ENCODE data around the gene CD52. TPM values are rescaled to one million over a fixed set of nuclear protein-coding genes. Genes with fewer than 3 reads are reported as not detected.

CD52 gene
- total RNA-seq, 4 donors from 2014 or later, result 1.8 to 2.7 (median 2.2) TPM; not detected in 1

DNA sequence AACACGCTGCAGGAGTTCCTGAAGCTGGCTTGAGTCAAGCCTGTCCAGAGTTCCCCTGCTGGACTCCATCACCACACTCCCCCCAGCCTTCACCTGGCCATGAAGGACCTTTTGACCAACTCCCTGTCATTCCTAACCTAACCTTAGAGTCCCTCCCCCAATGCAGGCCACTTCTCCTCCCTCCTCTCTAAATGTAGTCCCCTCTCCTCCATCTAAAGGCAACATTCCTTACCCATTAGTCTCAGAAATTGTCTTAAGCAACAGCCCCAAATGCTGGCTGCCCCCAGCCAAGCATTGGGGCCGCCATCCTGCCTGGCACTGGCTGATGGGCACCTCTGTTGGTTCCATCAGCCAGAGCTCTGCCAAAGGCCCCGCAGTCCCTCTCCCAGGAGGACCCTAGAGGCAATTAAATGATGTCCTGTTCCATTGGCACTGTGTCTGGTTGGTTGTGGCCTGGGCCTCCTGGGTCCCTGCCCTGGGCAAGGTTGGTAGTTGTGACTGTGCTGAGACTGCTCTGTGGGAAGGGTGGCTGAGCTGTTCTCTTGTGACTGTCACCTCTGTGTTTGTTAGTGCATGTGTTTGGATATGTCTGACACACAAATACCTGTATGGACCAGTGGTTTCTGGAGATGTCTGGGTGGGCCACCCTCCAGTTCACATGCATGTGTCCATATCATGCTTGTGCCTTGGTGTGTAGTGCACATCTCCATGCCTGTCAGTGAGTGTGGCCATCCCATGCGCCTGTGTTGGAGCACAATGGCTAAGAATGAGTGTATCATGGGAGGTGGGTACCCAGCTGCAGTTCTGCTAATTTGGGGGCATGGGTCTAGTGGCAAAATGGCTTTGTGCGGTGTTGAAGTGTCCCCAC, 36.4 kb upstream of the CD52 start:
- Histone ChIP-seq H3K4me3 (peak overlapping the region in 1 of 2 donors; percentile 93), H3K36me3 (peaks cover 0 to 6% of the 10 kb centered on the region in 2 donors), H3K27me3 (no peaks in the 10 kb centered on the region), H3K27ac (peak overlapping the region; percentile 87 to 97 (median 95)), H3K4me1 (peaks cover 0 to 91% (median 55%) of the 10 kb centered on the region in 3 donors), H3K9me3 (no peaks in the 10 kb centered on the region)
- no peak for TF ChIP-seq POLR2A (IDR thresholded peaks at IDR 0.05)
- no peak for TF ChIP-seq POLR2AphosphoS5 (IDR thresholded peaks at IDR 0.05)
- TF ChIP-seq, protein P1, sequence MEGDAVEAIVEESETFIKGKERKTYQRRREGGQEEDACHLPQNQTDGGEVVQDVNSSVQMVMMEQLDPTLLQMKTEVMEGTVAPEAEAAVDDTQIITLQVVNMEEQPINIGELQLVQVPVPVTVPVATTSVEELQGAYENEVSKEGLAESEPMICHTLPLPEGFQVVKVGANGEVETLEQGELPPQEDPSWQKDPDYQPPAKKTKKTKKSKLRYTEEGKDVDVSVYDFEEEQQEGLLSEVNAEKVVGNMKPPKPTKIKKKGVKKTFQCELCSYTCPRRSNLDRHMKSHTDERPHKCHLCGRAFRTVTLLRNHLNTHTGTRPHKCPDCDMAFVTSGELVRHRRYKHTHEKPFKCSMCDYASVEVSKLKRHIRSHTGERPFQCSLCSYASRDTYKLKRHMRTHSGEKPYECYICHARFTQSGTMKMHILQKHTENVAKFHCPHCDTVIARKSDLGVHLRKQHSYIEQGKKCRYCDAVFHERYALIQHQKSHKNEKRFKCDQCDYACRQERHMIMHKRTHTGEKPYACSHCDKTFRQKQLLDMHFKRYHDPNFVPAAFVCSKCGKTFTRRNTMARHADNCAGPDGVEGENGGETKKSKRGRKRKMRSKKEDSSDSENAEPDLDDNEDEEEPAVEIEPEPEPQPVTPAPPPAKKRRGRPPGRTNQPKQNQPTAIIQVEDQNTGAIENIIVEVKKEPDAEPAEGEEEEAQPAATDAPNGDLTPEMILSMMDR (IDR thresholded peaks at IDR 0.05), result no peak
- TF ChIP-seq EP300 (IDR thresholded peaks at IDR 0.05), result no peak
- ATAC-seq, result no peak
- WGBS, 2 donors (ENCODE audit: low coverage in 1 of 2), result 91% methylated on average over 4 of the region's 5 CpGs; no CpG with 5 or more reads in 1 of the 2 donors

DNA sequence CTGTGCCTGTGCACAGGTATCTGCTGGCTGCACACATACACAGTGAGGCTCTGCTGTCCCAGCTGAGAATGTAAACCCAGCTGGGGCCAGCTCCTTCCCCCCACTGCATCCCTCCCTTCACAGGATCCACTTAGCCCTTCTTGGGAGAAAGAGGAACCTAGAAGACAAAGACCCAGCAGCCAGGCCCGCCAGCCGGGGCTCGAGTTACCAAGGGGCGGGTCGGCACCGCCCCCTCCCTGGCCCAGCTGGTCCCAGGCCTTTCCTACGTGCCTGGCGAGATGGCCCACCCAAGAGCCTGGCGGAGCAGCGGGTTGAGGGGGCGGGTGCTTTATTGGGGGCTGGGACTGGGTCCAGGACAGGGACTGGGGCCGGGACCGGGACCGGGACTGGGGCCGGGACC, 35.8 kb upstream of the CD52 start:
- peaks cover 0 to 91% (median 50%) of the 10 kb centered on the region in 3 donors for H3K4me1 ChIP-seq
- H3K27ac ChIP-seq, result peak overlapping the region in 3 of 4 donors; percentile 95 to 97 (median 95)
- TF ChIP-seq POLR2AphosphoS5 (IDR thresholded peaks at IDR 0.05) (no peak), POLR2A (IDR thresholded peaks at IDR 0.05) (no peak), EP300 (IDR thresholded peaks at IDR 0.05) (no peak)
- TF ChIP-seq, protein P1 (IDR thresholded peaks at IDR 0.05), result no peak
- H3K9me3 ChIP-seq, result no peaks in the 10 kb centered on the region
- no peak overlapping the region for H3K4me3 ChIP-seq
- WGBS, 2 donors (ENCODE audit: low coverage in 1 of 2), result 0% methylated on average over 1 of the region's 15 CpGs; no CpG with 5 or more reads in 1 of the 2 donors
- no peaks in the 10 kb centered on the region for H3K27me3 ChIP-seq
- no peak for ATAC-seq
- H3K36me3 ChIP-seq, result peaks cover 0 to 4% of the 10 kb centered on the region in 2 donors

DNA sequence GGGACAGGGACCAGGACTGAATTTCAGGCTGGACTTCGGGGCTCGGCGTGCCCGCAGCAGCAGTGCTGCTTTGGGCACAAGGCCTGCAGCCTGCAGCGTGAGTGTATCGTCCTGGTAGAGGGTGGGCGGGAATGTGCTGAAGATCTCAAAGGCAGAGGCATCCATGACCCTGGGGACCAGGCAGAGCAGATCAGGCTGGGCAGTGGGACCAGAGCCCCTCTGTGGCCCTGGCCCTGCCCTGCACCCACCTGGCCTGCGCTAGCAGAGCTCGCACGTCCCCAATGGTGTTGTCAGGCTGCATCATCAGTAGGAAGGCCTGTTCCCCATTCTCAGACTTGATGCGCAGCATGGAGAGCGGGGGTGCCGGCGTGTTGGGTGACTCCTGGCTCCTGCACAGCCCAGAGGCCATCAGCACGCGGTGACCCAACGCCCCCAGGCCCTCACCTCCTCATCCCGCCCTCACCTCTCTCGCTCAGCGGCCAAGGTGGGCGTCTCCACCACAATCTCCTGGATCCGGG, 35.3 kb upstream of the CD52 start:
- no peaks in the 10 kb centered on the region for H3K36me3 ChIP-seq
- peak overlapping the region in 3 of 4 donors; percentile 95 to 97 (median 95) for H3K27ac ChIP-seq
- H3K27me3 ChIP-seq, result no peaks in the 10 kb centered on the region
- no peak overlapping the region for H3K4me3 ChIP-seq
- peaks cover 0 to 89% (median 51%) of the 10 kb centered on the region in 3 donors for H3K4me1 ChIP-seq
- ATAC-seq, result no peak
- 0% methylated on average over 1 of the region's 22 CpGs; no CpG with 5 or more reads in 1 of the 2 donors for WGBS, 2 donors (ENCODE audit: low coverage in 1 of 2)
- no peaks in the 10 kb centered on the region for H3K9me3 ChIP-seq
- TF ChIP-seq, protein P1 (IDR thresholded peaks at IDR 0.05), result no peak
- TF ChIP-seq EP300 (IDR thresholded peaks at IDR 0.05) (no peak), POLR2A (IDR thresholded peaks at IDR 0.05) (no peak), POLR2AphosphoS5 (IDR thresholded peaks at IDR 0.05) (no peak)

DNA sequence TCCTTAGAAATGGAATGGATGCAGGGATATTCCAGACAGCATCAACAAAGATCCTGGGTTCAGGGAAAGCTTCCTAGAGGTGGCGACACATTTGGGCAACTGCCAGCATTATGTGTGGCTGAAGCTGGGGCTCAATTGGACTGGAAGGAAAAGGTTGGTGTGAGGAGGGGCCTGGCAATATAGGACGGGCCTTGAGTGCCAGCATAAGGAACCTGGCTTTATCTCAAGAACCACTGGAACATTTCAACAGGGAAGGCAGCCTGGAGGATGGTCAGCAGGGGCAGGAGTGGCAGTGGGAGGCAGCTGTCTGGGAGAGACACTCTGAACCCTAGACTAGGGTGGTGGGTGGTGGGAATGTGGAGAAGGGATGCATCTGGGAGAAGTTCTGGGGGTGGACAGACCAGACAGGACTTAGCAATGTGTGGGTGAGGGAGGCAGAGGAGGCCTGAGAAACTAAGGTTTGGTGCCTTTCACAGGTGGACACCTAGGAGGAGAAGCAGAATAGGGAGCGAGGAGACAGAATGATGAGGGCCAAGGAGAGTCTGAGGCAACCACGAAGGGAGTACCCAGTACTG, 34.4 kb upstream of the CD52 start:
- no peaks in the 10 kb centered on the region for H3K36me3 ChIP-seq
- H3K27ac ChIP-seq, result peak overlapping the region in 3 of 4 donors; percentile 95 to 97 (median 95)
- peaks cover 0 to 89% (median 48%) of the 10 kb centered on the region in 3 donors for H3K4me1 ChIP-seq
- H3K9me3 ChIP-seq, result no peaks in the 10 kb centered on the region
- H3K4me3 ChIP-seq, result no peak overlapping the region
- TF ChIP-seq POLR2A (IDR thresholded peaks at IDR 0.05) (no peak), POLR2AphosphoS5 (IDR thresholded peaks at IDR 0.05) (no peak), EP300 (IDR thresholded peaks at IDR 0.05) (no peak)
- TF ChIP-seq, protein P1 (IDR thresholded peaks at IDR 0.05), result no peak
- ATAC-seq, result no peak
- 33 to 65% methylated on average over 2 to 4 of the region's 4 CpGs for WGBS, 2 donors (ENCODE audit: low coverage in 1 of 2)
- no peaks in the 10 kb centered on the region for H3K27me3 ChIP-seq

Measured in gastroesophageal sphincter (tissue), 4 donors.